ENCODE measurements around the gene TBC1D8B. TPM values are rescaled to one million over a fixed set of nuclear protein-coding genes. Genes with fewer than 3 reads are reported as not detected.
"Not testable (repeated sequence)": the region's sequence is repeated elsewhere in the genome, so short reads cannot be mapped to it uniquely, and the experiment has no call there.

The TBC1D8B gene
- 1 to 10 TPM; 1.8 to 3.0 (median 2.3) TPM for total RNA-seq

DNA sequence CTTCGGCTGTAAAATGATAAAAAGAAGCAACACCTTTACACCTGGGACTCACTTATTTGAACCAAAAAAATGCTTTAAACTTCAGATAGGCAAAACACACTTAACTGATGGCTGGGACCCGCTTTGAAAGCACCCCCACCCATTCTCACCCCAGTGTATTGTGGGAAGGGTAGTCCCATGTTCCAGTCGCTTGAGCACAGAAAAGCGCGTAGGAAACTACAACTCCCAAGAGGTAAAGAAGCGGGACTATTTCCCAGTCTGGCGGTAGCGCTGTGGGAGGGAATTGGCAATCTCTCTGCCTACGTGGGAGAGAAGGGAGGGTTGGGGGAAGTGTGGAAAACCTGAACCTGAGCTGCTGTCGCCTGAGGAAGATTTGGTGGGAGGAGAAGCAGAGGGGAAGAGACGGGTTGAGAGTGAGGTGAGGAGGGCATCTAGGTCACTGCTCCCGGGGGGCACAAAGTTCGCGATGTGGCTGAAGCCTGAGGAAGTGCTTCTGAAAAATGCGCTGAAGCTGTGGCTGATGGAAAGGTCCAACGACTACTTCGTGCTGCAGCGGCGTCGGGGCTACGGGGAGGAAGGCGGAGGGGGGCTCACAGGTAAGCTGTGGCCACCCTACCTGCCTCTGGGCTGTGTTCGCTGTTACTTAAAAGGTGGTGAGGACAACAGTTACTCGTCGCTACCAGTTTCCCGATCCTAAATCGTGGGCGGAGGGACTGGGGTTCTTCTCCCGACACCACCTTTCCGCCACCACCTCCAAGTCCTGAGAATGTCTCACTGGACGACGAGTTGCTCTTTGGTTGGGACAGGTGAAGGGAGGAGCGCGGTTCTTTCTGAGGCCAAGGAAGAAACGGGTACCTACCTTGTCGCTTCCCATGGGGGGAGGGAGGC lies at the start of gene TBC1D8B:
Gene TBC1D8B, plus strand, starts transcription at position 286 of the 888 bp plus-strand sequence. Its CDS starts 181 bp downstream, at position 467.
- DNase-seq (ENCODE audit: low spot score in 2 of 2) = peak; percentile 74 to 94
- 0 to 31% methylated on average over 32 to 35 of the region's 36 CpGs for WGBS, 2 donors
- peak within 1 kb of the TSS; percentile 33 for H3K4me3 ChIP-seq (ENCODE audit: low read depth, poor library complexity, severe bottlenecking)
- TF ChIP-seq, protein P1, sequence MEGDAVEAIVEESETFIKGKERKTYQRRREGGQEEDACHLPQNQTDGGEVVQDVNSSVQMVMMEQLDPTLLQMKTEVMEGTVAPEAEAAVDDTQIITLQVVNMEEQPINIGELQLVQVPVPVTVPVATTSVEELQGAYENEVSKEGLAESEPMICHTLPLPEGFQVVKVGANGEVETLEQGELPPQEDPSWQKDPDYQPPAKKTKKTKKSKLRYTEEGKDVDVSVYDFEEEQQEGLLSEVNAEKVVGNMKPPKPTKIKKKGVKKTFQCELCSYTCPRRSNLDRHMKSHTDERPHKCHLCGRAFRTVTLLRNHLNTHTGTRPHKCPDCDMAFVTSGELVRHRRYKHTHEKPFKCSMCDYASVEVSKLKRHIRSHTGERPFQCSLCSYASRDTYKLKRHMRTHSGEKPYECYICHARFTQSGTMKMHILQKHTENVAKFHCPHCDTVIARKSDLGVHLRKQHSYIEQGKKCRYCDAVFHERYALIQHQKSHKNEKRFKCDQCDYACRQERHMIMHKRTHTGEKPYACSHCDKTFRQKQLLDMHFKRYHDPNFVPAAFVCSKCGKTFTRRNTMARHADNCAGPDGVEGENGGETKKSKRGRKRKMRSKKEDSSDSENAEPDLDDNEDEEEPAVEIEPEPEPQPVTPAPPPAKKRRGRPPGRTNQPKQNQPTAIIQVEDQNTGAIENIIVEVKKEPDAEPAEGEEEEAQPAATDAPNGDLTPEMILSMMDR (IDR thresholded peaks at IDR 0.05) = no peak
- no peak for TF ChIP-seq POLR2A (IDR thresholded peaks at IDR 0.05)
- intact Hi-C loops (cut with DNase I; ENCODE audit: low total_unique reads) = no loop called here

DNA sequence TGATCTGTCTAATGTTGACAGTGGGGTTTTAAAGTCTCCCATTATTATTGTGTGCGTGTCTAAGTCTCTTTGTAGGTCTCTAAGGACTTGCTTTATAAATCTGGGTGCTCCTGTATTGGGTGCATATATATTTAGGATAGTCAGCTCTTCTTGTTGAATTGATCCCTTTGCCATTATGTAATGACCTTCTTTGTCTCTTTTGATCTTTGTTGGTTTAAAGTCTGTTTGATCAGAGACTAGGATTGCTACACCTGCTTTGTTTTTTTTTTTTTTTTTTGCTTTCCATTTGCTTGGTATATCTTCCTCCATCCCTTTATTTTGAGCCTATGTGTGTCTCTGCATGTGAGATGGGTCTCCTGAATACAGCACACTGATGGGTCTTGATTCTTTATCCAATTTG lies 33.2 kb upstream of the TBC1D8B start:
- 75 to 76% methylated on average over 1 of the region's 1 CpG for whole genome bisulfite sequencing, 2 donors
- DNase-seq (ENCODE audit: low spot score in 2 of 2); H3K4me3 ChIP-seq (ENCODE audit: low read depth, poor library complexity, severe bottlenecking); intact Hi-C loops (cut with DNase I; ENCODE audit: low total_unique reads): not testable (repeated sequence)

DNA sequence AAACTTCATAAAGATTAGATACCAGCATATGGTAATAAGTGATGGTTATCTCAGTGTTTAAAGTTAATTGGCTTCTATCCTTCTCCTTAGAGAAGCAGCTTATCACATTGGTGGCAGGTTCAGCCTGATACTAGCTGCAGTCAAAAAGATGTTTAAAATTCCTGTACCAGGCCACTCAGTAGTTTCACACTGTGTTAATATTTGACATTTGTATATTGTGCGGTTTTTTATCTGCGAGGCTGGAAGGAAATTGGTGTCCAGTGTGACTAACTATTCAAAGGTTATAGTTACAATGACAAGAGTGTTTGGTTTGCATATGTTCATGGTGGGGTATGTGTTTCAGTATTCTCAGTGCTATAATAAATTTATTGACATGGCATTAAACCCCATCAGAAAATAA lies 27.5 kb upstream of the TBC1D8B start:
- 69 to 98% methylated on average over 2 of the region's 2 CpGs for WGBS, 2 donors
- no peak for DNase-seq (ENCODE audit: low spot score in 2 of 2)
- intact Hi-C loops (cut with DNase I; ENCODE audit: low total_unique reads) = no loop called here

DNA sequence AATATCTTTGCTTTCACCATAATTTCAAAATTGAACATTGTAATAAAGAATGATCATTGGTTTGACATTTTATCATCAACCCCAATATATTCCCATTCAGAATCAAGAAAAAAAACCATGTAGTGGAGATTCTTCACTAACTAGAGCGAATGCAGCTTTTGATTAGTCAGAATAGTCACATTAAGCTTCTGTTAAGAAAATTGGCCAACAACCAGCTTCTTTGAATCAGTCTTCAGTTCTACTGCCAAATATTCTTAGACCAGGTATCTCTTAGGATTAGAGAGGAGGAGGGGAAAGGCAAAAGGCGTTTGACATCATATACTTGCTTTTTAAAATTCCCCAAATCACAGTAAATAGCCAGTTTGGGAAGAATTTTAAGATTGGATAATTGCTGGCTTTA lies 22.2 kb upstream of the TBC1D8B start:
- 24 to 29% methylated on average over 2 of the region's 2 CpGs for WGBS, 2 donors
- TF ChIP-seq, protein P1 (IDR thresholded peaks at IDR 0.05) = no peak
- no peak for TF ChIP-seq POLR2A (IDR thresholded peaks at IDR 0.05)
- intact Hi-C loops (cut with DNase I; ENCODE audit: low total_unique reads) = no loop called here
- no peak overlapping the region for H3K4me3 ChIP-seq (ENCODE audit: low read depth, poor library complexity, severe bottlenecking)
- no peak for DNase-seq (ENCODE audit: low spot score in 2 of 2)

More for the DNA sequence above, 27.5 kb upstream of the TBC1D8B start:
- TF ChIP-seq, protein P1 (IDR thresholded peaks at IDR 0.05) = no peak
- TF ChIP-seq POLR2A (IDR thresholded peaks at IDR 0.05) = no peak
- no peak overlapping the region for H3K4me3 ChIP-seq (ENCODE audit: low read depth, poor library complexity, severe bottlenecking)

DNA sequence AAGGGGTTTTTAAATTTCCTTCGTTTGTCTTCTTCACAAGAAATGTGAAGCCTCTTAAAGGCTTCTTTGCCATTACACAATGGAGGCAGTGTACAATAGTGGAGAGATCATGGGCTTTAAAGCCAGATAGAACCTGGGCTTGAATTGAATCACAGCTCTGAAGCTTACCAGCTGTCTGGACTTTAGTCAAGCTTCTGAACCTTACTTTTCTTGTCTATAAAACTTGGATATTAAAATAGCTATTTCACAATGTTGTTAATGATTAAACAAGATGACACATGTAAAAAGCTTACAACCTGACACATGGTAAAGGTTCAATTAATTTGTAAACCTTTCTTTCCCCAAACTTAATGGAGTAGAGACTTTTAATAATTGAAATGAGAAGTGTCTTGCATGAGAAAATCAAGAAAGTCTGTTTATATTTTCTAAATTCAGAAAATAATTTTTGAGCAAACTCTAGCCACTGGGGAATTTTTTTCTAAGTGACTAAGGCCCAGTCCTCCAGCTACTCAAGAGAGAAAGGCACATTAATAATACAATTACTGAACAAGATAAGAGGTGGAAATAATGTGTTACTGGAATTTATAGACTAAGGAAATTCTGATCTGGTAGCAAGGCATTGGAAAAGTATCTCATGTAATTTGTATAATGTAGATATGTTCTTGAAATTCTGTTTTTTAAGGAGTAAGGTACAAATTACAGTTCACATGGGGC lies 21.7 kb upstream of the TBC1D8B start:
- TF ChIP-seq, protein P1 (IDR thresholded peaks at IDR 0.05) = no peak
- TF ChIP-seq POLR2A (IDR thresholded peaks at IDR 0.05) = no peak
- H3K4me3 ChIP-seq (ENCODE audit: low read depth, poor library complexity, severe bottlenecking) = no peak overlapping the region
- intact Hi-C loops (cut with DNase I; ENCODE audit: low total_unique reads) = no loop called here
- WGBS, 2 donors = 18 to 23% methylated on average over 1 of the region's 1 CpG
- DNase-seq (ENCODE audit: low spot score in 2 of 2) = no peak

DNA sequence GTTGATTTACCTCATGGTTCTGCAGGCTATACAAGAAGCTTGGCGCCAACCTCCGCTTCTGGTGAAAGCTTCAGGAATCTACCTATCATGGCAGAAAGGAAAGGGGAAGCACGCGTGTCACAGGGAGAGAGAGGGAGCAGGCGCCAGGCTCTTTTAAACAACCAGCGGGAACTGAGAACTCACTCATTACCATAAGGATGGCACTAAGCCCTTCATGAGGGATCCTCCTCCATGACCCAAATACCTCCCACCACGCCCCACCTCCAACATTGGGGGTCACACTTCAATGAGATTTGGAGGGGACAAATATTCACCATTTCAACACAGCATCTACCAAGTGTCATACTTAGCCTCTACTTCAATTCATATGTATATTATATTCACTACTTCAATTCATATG lies 18.8 kb upstream of the TBC1D8B start:
- no peak overlapping the region for H3K4me3 ChIP-seq (ENCODE audit: low read depth, poor library complexity, severe bottlenecking)
- intact Hi-C loops (cut with DNase I; ENCODE audit: low total_unique reads) = no loop called here
- TF ChIP-seq, protein P1 (IDR thresholded peaks at IDR 0.05) = no peak
- no peak for TF ChIP-seq POLR2A (IDR thresholded peaks at IDR 0.05)
- 47 to 71% methylated on average over 7 of the region's 7 CpGs for WGBS, 2 donors
- DNase-seq (ENCODE audit: low spot score in 2 of 2) = no peak

Measured in lower leg skin (tissue), 4 donors.